NT2/D1 (cell line): ENCODE data around the gene AGBL4.

Source experiments
- DNase-seq: peaks from one replicate; pipeline ENCODE4 v3.0.0-alpha.2; 2011; ENCODE audit warnings: low read depth, low spot score
- H3K27me3 ChIP-seq: 2 replicates; pipeline ENCODE4 v1.6.0; 2011; ENCODE audit warnings: mild to moderate bottlenecking; ENCODE audit not compliant: insufficient read length, insufficient read depth
- H3K36me3 ChIP-seq: 2 replicates; pipeline ENCODE4 v1.6.1; 2011; ENCODE audit warnings: mild to moderate bottlenecking, low read length, mixed read lengths; ENCODE audit not compliant: insufficient read depth, insufficient read length
- H3K4me1 ChIP-seq: 2 replicates; pipeline ENCODE4 v1.5.1; 2011; ENCODE audit not compliant: insufficient read depth, insufficient read length
- H3K4me3 ChIP-seq: 2 replicates; pipeline ENCODE4 v1.5.1; 2011; ENCODE audit warnings: low read depth; ENCODE audit not compliant: insufficient read length
- H3K9ac ChIP-seq: 2 replicates; pipeline ENCODE4 v1.6.0; 2011; ENCODE audit warnings: low read depth; ENCODE audit not compliant: insufficient read length
- H3K9me3 ChIP-seq: 2 replicates; pipeline ENCODE4 v1.5.1; 2011; ENCODE audit warnings: mild to moderate bottlenecking, low read length; ENCODE audit not compliant: insufficient read depth
- SUZ12 ChIP-seq: IDR thresholded peaks from 2 replicates; pipeline ENCODE4 v1.6.1; 2011; ENCODE audit not compliant: insufficient read length, insufficient read depth; ENCODE audit errors: extremely low read depth
- YY1 ChIP-seq: IDR thresholded peaks from 2 replicates; pipeline ENCODE4 v1.6.1; 2011; ENCODE audit not compliant: insufficient read length, insufficient read depth
- ZNF274 ChIP-seq: IDR thresholded peaks from 2 replicates; pipeline ENCODE4 v1.6.1; 2011; ENCODE audit warnings: mild to moderate bottlenecking, low read depth, low read length

AGBL4 gene

GRCh38 chr1:48810740-48811139, 1213.0 kb downstream of the AGBL4 start:
- Histone ChIP-seq H3K36me3 (no peaks in the 10 kb centered on the region), H3K4me3 (no peak overlapping the region), H3K9ac (no peak overlapping the region), H3K27me3 (no peaks in the 10 kb centered on the region), H3K4me1 (peaks cover 2% of the 10 kb centered on the region), H3K9me3 (no peaks in the 10 kb centered on the region)
- TF ChIP-seq SUZ12, result no peak
- no peak for TF ChIP-seq ZNF274
- no peak for TF ChIP-seq YY1
- no peak for DNase-seq

- Histone ChIP-seq H3K9ac (no peak overlapping the region), H3K4me1 (peaks cover 2% of the 10 kb centered on the region), H3K27me3 (no peaks in the 10 kb centered on the region), H3K9me3 (no peaks in the 10 kb centered on the region), H3K36me3 (no peaks in the 10 kb centered on the region), H3K4me3 (no peak overlapping the region)
- TF ChIP-seq ZNF274, result no peak
- TF ChIP-seq SUZ12, result no peak
- TF ChIP-seq YY1, result no peak
- no peak for DNase-seq
These were observed 1215.3 kb downstream of the AGBL4 start for GRCh38 chr1:48808496-48808895.

DNA sequence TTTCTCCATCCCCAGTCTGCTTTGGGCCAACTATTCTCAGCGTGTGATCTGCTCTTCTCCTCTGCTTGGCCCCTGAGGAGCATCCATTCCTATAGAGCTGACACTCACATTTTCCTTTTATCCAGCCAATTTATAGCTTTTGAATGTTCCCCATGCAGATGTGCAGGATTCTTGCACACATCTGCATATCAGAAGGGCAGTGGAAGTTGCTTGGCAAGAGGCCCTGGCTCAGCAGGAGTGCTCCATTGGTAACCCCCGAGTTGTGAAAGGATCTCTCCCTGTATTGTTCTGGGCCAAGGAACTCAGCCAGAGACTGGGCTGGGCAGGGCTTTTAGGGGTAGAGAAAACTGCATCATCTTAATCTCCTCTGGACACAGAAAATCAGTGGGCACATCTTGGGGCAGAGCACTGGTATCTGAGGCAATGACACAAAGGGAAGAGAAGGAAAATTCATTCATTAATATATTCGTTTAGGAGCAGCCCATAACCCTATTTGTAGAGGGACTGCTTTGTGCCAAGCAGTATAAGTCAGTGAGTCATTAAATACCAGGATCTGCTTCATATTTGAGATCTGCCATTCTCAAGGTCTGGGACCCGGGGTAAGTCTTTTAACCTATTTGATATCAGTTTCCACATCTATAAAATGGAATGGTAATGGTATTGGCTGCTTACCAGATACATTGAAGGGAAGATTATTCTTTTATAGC, 1216.0 kb downstream of the AGBL4 start:
- no peak for DNase-seq
- no peak overlapping the region for H3K4me3 ChIP-seq
- no peak overlapping the region for H3K9ac ChIP-seq
- no peaks in the 10 kb centered on the region for H3K9me3 ChIP-seq
- H3K4me1 ChIP-seq, result peaks cover 2% of the 10 kb centered on the region
- H3K27me3 ChIP-seq, result no peaks in the 10 kb centered on the region
- no peaks in the 10 kb centered on the region for H3K36me3 ChIP-seq
- TF ChIP-seq YY1 (no peak), SUZ12 (no peak), ZNF274 (no peak)

DNA sequence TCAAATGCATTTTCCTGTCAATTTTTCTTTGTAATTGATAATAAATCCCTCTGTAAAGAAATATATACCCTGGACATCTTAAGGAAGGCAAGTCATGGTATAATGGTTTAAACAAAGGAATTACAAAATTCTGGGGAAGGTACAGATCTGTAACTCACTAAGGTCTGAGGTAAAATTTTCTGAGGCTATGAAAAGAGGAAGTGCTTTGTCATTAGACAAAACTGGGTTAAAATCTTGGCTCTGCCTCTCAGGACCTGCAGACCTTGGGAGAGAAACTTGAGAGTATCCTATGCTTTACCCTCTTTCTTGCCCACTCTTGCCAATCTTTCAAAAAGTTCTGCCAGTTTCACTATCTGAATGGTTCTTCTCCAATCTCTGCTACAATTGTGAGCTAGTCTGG, 1220.3 kb downstream of the AGBL4 start:
- H3K27me3 ChIP-seq, result no peaks in the 10 kb centered on the region
- H3K9ac ChIP-seq, result no peak overlapping the region
- no peaks in the 10 kb centered on the region for H3K9me3 ChIP-seq
- no peak for DNase-seq
- TF ChIP-seq ZNF274, result no peak
- TF ChIP-seq YY1, result no peak
- no peak for TF ChIP-seq SUZ12
- H3K4me3 ChIP-seq, result no peak overlapping the region
- H3K4me1 ChIP-seq, result peaks cover 2% of the 10 kb centered on the region
- no peaks in the 10 kb centered on the region for H3K36me3 ChIP-seq

DNA sequence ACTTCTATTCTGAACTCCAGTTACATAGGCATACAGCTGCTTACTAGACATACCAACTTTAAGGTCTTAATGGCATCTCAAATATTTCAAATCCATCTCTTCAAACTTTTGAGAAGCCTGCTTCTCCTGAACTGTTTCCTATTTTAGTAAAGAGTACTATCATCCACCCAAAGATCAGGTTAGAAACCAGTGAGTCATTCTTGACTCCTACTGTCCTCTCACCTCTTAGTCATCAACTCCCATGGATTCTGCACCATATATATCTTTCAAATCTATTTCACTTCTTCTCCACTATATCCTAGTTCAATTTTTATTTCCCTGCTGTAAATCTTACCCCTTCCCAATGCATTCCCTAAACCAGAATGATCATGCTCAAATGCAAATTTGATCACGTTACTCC, 1228.9 kb downstream of the AGBL4 start:
- Histone ChIP-seq H3K9me3 (no peaks in the 10 kb centered on the region), H3K9ac (no peak overlapping the region), H3K4me1 (no peaks in the 10 kb centered on the region), H3K27me3 (no peaks in the 10 kb centered on the region), H3K36me3 (no peaks in the 10 kb centered on the region), H3K4me3 (no peak overlapping the region)
- no peak for DNase-seq
- TF ChIP-seq ZNF274 (no peak), SUZ12 (no peak), YY1 (no peak)

DNA sequence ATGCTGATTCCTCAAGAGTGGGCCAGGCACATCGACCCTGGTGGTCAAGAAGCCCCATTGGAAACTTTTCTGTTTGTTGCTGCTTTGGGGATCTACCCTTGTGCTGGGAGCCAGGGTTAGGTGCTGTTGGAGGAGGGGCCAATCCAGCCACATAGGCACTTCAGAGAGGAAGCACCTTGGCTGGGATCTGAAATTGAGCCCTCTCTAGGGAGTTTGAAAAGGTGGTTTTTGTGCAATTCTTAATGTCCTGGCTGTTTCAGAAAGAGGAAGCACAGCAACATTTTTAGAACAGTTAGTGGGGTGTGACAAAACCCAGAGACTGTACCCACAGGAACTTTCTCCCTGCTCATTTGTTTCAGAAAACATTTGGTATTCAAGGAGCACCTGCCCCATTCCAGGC, 1229.9 kb downstream of the AGBL4 start:
- Histone ChIP-seq H3K4me1 (no peaks in the 10 kb centered on the region), H3K4me3 (no peak overlapping the region), H3K36me3 (no peaks in the 10 kb centered on the region), H3K9me3 (no peaks in the 10 kb centered on the region), H3K27me3 (no peaks in the 10 kb centered on the region), H3K9ac (no peak overlapping the region)
- TF ChIP-seq YY1 (no peak), ZNF274 (no peak), SUZ12 (no peak)
- DNase-seq, result no peak

DNA sequence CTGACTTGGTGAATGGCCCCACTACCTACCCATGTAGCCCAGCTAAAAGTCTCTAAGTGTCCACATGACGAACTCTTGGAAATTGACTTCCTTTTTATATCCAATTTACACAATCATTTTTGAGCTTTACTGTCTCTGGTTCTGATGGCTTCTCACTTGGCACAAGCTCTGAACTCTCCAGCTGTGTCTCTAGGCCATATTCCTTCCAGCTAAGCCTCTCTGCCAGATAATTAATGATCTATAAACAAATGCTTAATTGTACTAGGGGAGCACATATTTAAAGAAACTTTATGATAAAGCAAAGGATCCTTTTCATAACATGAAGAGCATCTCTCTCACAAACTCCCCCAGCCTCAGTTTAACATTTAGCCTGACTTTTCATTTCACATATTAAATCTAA, 1230.8 kb downstream of the AGBL4 start:
- no peak for DNase-seq
- H3K36me3 ChIP-seq, result no peaks in the 10 kb centered on the region
- H3K27me3 ChIP-seq, result no peaks in the 10 kb centered on the region
- H3K9ac ChIP-seq, result no peak overlapping the region
- TF ChIP-seq YY1 (no peak), SUZ12 (no peak), ZNF274 (no peak)
- no peaks in the 10 kb centered on the region for H3K9me3 ChIP-seq
- H3K4me3 ChIP-seq, result no peak overlapping the region
- no peaks in the 10 kb centered on the region for H3K4me1 ChIP-seq

- H3K9ac ChIP-seq, result no peak overlapping the region
- H3K4me1 ChIP-seq, result no peaks in the 10 kb centered on the region
- no peaks in the 10 kb centered on the region for H3K27me3 ChIP-seq
- TF ChIP-seq YY1 (no peak), ZNF274 (no peak), SUZ12 (no peak)
- no peaks in the 10 kb centered on the region for H3K36me3 ChIP-seq
- no peak overlapping the region for H3K4me3 ChIP-seq
- no peak for DNase-seq
- no peaks in the 10 kb centered on the region for H3K9me3 ChIP-seq
These were observed 1233.4 kb downstream of the AGBL4 start for GRCh38 chr1:48790397-48790796.
